ENCODE measurements around the gene RBM12.

The RBM12 gene

GRCh38 chr20:35629427-35630145, 35.1 kb downstream of the RBM12 start:
- TF ChIP-seq CTCF (IDR thresholded peaks at IDR 0.05; ENCODE audit: insufficient read depth, low read depth, low read length, missing control alignments): no peak
- H3K4me3 ChIP-seq (ENCODE audit: low read depth, low read length): no peak overlapping the region
- DNase-seq (ENCODE audit: low read depth): no peak

- no peak for TF ChIP-seq CTCF (IDR thresholded peaks at IDR 0.05; ENCODE audit: insufficient read depth, low read depth, low read length, missing control alignments)
- H3K4me3 ChIP-seq (ENCODE audit: low read depth, low read length): no peak overlapping the region
Measured at GRCh38 chr20:35627121-35627520, 37.6 kb downstream of the RBM12 start.

GRCh38 chr20:35626386-35627001, 38.2 kb downstream of the RBM12 start:
- no peak for DNase-seq (ENCODE audit: low read depth)
- TF ChIP-seq CTCF (IDR thresholded peaks at IDR 0.05; ENCODE audit: insufficient read depth, low read depth, low read length, missing control alignments): no peak
- H3K4me3 ChIP-seq (ENCODE audit: low read depth, low read length): no peak overlapping the region

More at GRCh38 chr20:35627121-35627520, 37.6 kb downstream of the RBM12 start:
- no peak for DNase-seq (ENCODE audit: low read depth)

GRCh38 chr20:35625584-35626385, 38.9 kb downstream of the RBM12 start:
- DNase-seq (ENCODE audit: low read depth): no peak
- H3K4me3 ChIP-seq (ENCODE audit: low read depth, low read length): no peak overlapping the region
- TF ChIP-seq CTCF (IDR thresholded peaks at IDR 0.05; ENCODE audit: insufficient read depth, low read depth, low read length, missing control alignments): no peak

- no peak for DNase-seq (ENCODE audit: low read depth)
- TF ChIP-seq CTCF (IDR thresholded peaks at IDR 0.05; ENCODE audit: insufficient read depth, low read depth, low read length, missing control alignments): no peak
- H3K4me3 ChIP-seq (ENCODE audit: low read depth, low read length): no peak overlapping the region
Measured at GRCh38 chr20:35621560-35621946, 43.1 kb downstream of the RBM12 start.

GRCh38 chr20:35620818-35621559, 43.7 kb downstream of the RBM12 start:
- DNase-seq (ENCODE audit: low read depth): no peak
- no peak for TF ChIP-seq CTCF (IDR thresholded peaks at IDR 0.05; ENCODE audit: insufficient read depth, low read depth, low read length, missing control alignments)
- H3K4me3 ChIP-seq (ENCODE audit: low read depth, low read length): no peak overlapping the region

Data from GM12865 (cell line).